A673 (cell line): ENCODE data around the gene ATP2B1. TPM values are rescaled to one million over a fixed set of nuclear protein-coding genes. Genes with fewer than 3 reads are reported as not detected.
A peak's percentile ranks its signal among the peaks of the same experiment; 100 is the strongest.

Source experiments
- BruUV-seq: library from RNA; stranded (reverse); fragments of 400-500 nt; replicated peaks from 2 replicates; lab custom pipeline; 2021; lab: Mats Ljungman, UMichigan
- CTCF ChIA-PET: fragments of 300-600 bp; sonication (Branson Sonifier 250); formaldehyde crosslinking; loops from one replicate; lab custom pipeline; 2022; ENCODE audit warnings: antibody characterized with exemption; lab: Charles Lee
- POLR2A ChIA-PET: fragments of 300-600 bp; sonication (Branson Sonifier 250); formaldehyde crosslinking; loops from one replicate; lab custom pipeline; 2022; ENCODE audit warnings: antibody characterized with exemption; ENCODE audit not compliant: low non-redundant PET; lab: Charles Lee
- DNase-seq: peaks from one replicate; pipeline ENCODE4 v3.0.0-alpha.2; 2015; ENCODE audit warnings: low spot score
- H3K27ac ChIP-seq: fragments of 200-600 bp; sonication (generic); 2 replicates; pipeline ENCODE4 v1.5.1; 2016; ENCODE audit warnings: mixed run types, low read depth, mild to moderate bottlenecking, mixed read lengths, antibody characterized with exemption, low read length; ENCODE audit not compliant: poor library complexity, severe bottlenecking
- H3K27me3 ChIP-seq: fragments of 200-600 bp; sonication (generic); replicated peaks from 2 replicates; pipeline ENCODE4 v1.6.1; 2017; ENCODE audit warnings: mixed run types, low read depth, mild to moderate bottlenecking, mixed read lengths, antibody characterized with exemption, low read length; ENCODE audit not compliant: insufficient read depth, poor library complexity
- H3K36me3 ChIP-seq: fragments of 200-600 bp; sonication (generic); 2 replicates; pipeline ENCODE4 v1.6.1; 2016; ENCODE audit warnings: mixed run types, mild to moderate bottlenecking, mixed read lengths, antibody characterized with exemption, low read length; ENCODE audit not compliant: insufficient read depth, poor library complexity, severe bottlenecking
- H3K4me1 ChIP-seq: fragments of 200-600 bp; sonication (generic); 2 replicates; pipeline ENCODE4 v1.6.1; 2017; ENCODE audit warnings: mixed run types, mild to moderate bottlenecking, mixed read lengths, antibody characterized with exemption, low read length; ENCODE audit not compliant: insufficient read depth, poor library complexity, severe bottlenecking
- H3K4me3 ChIP-seq: fragments of 200-600 bp; sonication (generic); 2 replicates; pipeline ENCODE4 v1.5.1; 2016; ENCODE audit warnings: low read depth, mixed run types, mild to moderate bottlenecking, mixed read lengths, low read length; ENCODE audit not compliant: poor library complexity, severe bottlenecking
- H3K9me3 ChIP-seq: fragments of 200-600 bp; sonication (generic); 2 replicates; pipeline ENCODE4 v1.6.1; 2016; ENCODE audit warnings: mixed run types, low read depth, mild to moderate bottlenecking, mixed read lengths, antibody characterized with exemption, low read length; ENCODE audit not compliant: poor library complexity, severe bottlenecking
- EZH2 ChIP-seq: fragments of 200-600 bp; sonication (generic); IDR thresholded peaks from 2 replicates; pipeline ENCODE4 v1.6.1; 2017; ENCODE audit warnings: borderline replicate concordance, low read depth, mild to moderate bottlenecking, mixed read lengths, antibody characterized with exemption, low read length; ENCODE audit not compliant: poor library complexity, severe bottlenecking
- intact Hi-C: fragments of 100-400 bp; cut with micrococcal nuclease; formaldehyde crosslinking; loops from one replicate; pipeline ENCODE4 v1.10.0; 2022; ENCODE audit not compliant: unreplicated experiment
- total RNA-seq: library from RNA; stranded (reverse); gene quantifications from 2 replicates; pipeline ENCODE4 v1.2.3, GENCODE V29; 2021
- TF ChIP-seq, protein P1 (sequence below): fragments of 300-800, 200-600 bp; sonication (generic); conservative IDR thresholded peaks from 2 replicates; pipeline ENCODE4 v1.5.1; 2017; ENCODE audit warnings: low read depth, mild to moderate bottlenecking, antibody characterized with exemption, low read length, moderate library complexity, mixed read lengths

Gene ATP2B1
- total RNA-seq, 1 experiment from 2014 or later, result 44.2 TPM

DNA sequence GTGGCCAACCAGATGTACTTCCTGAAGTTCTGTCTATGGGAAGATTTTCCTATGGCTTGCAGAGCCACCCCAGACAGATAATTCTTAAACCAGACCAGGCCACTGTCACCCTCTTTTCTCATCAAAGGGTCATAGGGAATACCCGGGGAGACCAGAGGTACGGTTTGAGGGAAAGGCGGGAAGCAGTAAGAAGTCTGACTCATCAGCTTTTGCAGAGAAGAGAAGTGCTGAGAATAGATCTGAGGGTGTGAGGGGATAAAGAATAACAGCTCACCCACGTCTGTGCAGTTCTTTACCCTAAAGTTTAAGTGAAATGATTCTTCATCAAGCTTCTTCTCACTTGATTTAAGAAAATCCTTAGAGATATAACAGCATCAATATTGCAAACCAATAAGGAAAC lies 161.5 kb downstream of the ATP2B1 start:
- ChIA-PET CTCF (no interaction called here), POLR2A (no interaction called here)
- intact Hi-C loops, result loop anchor here (10.0 kb wide), 2 partner anchors 708 to 788 kb away; no protein-coding TSS in a partner anchor
- Histone ChIP-seq H3K27ac (no peak overlapping the region), H3K4me1 (peaks cover 13% of the 10 kb centered on the region), H3K4me3 (no peak overlapping the region), H3K9me3 (no peaks in the 10 kb centered on the region), H3K36me3 (no peaks in the 10 kb centered on the region), H3K27me3 (no peaks in the 10 kb centered on the region)
- no peak for DNase-seq
- BruUV-seq, result no TSS peak
- no peak for TF ChIP-seq EZH2
- TF ChIP-seq, protein P1, sequence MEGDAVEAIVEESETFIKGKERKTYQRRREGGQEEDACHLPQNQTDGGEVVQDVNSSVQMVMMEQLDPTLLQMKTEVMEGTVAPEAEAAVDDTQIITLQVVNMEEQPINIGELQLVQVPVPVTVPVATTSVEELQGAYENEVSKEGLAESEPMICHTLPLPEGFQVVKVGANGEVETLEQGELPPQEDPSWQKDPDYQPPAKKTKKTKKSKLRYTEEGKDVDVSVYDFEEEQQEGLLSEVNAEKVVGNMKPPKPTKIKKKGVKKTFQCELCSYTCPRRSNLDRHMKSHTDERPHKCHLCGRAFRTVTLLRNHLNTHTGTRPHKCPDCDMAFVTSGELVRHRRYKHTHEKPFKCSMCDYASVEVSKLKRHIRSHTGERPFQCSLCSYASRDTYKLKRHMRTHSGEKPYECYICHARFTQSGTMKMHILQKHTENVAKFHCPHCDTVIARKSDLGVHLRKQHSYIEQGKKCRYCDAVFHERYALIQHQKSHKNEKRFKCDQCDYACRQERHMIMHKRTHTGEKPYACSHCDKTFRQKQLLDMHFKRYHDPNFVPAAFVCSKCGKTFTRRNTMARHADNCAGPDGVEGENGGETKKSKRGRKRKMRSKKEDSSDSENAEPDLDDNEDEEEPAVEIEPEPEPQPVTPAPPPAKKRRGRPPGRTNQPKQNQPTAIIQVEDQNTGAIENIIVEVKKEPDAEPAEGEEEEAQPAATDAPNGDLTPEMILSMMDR, result no peak

- Histone ChIP-seq H3K9me3 (no peaks in the 10 kb centered on the region), H3K4me3 (no peak overlapping the region), H3K27ac (no peak overlapping the region), H3K27me3 (no peaks in the 10 kb centered on the region), H3K36me3 (no peaks in the 10 kb centered on the region), H3K4me1 (peaks cover 13% of the 10 kb centered on the region)
- no peak for DNase-seq
- BruUV-seq, result no TSS peak
- intact Hi-C loops, result loop anchor here (10.0 kb wide), 2 partner anchors 709 to 789 kb away; no protein-coding TSS in a partner anchor
- ChIA-PET CTCF (no interaction called here), POLR2A (no interaction called here)
- TF ChIP-seq EZH2, result no peak
- TF ChIP-seq, protein P1, result no peak
These were observed 162.5 kb downstream of the ATP2B1 start for GRCh38 chr12:89546151-89546550.

DNA sequence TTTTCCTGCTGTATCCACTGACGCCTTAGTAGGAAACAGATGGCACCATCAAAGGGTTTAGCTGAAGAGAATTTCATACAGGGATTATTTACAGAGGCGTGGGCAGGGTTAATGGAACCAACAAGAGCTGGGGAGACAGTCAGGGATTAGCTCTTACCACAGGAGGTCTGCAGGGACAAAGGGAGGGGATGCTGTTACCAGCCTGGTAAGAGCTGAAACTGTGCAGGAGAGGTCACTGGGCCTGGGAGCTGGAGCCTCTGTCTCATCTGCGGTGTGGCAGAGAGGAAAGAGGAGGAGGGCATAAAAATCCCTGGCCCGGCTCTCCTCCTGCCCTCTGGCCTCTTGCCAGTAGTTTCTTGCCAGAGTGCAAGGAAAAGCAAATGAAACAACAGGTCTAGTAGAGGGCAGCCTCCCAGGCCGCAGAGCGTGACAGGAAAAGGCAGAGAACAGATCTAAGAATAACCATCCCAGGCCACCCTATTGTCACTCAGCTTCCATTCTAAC lies 163.9 kb downstream of the ATP2B1 start:
- Histone ChIP-seq H3K27me3 (no peaks in the 10 kb centered on the region), H3K9me3 (no peaks in the 10 kb centered on the region), H3K4me1 (peaks cover 13% of the 10 kb centered on the region), H3K36me3 (no peaks in the 10 kb centered on the region), H3K27ac (no peak overlapping the region), H3K4me3 (no peak overlapping the region)
- intact Hi-C loops, result loop anchor here (5.0 to 10.0 kb wide), 6 partner anchors 163 to 1398 kb away; partner anchors contain the start of gene ATP2B1
- POLR2A ChIA-PET, result interaction anchor here (0.5 to 0.7 kb wide), 3 partner anchors 18 to 403 kb away, joined by 3 to 6 read pairs (median 3); no protein-coding TSS in a partner anchor
- TF ChIP-seq, protein P1, result no peak
- no peak for TF ChIP-seq EZH2
- CTCF ChIA-PET, result interaction anchor here (0.6 kb wide), 1 partner anchor 982 kb away, joined by 8 read pairs; no protein-coding TSS in a partner anchor
- peak; percentile 90 for DNase-seq
- BruUV-seq, result no TSS peak
